GM12878 (cell line): ENCODE data around the gene ACTRT3. TPM values are rescaled to one million over a fixed set of nuclear protein-coding genes. Genes with fewer than 3 reads are reported as not detected.

Source experiments
- ATF7 ChIP-seq: fragments of 450-650 bp; IDR thresholded peaks from 2 replicates; pipeline ENCODE4 v1.6.1; 2016; ENCODE audit warnings: low read depth, mild to moderate bottlenecking
- EP300 ChIP-seq, 2 experiments: fragments of 150-350 bp in 1 of 2; IDR thresholded peaks; 2 replicates each; pipeline ENCODE4 v1.6.1; 2011 to 2012; ENCODE audit warnings: low read depth in 2 of 2, low read length in 2 of 2, borderline replicate concordance in 1 of 2, improper control_type of control experiment in 1 of 2, inconsistent platforms in 1 of 2; ENCODE audit not compliant: control insufficient read depth in 1 of 2
- ETV6 ChIP-seq, 2 experiments: fragments of 450-650 bp in 1 of 2; IDR thresholded peaks in 1 of 2; conservative IDR thresholded peaks in 1 of 2; 2 replicates each; pipeline ENCODE4 v1.6.1; 2014; ENCODE audit warnings: antibody characterized with exemption in 1 of 2, borderline replicate concordance in 1 of 2, low read depth in 1 of 2, mild to moderate bottlenecking in 1 of 2, moderate library complexity in 1 of 2
- FOXM1 ChIP-seq: IDR thresholded peaks from 2 replicates; pipeline ENCODE4 v1.6.1; 2012; ENCODE audit warnings: low read depth, mild to moderate bottlenecking, inconsistent platforms, low read length, moderate library complexity
- GABPA ChIP-seq: IDR thresholded peaks from 2 replicates; pipeline ENCODE4 v1.6.1; 2014; ENCODE audit warnings: antibody characterized with exemption, low read depth, mild to moderate bottlenecking, inconsistent platforms
- IKZF1 ChIP-seq: fragments of 450-650 bp; conservative IDR thresholded peaks from 2 replicates; pipeline ENCODE4 v1.6.1; 2017; ENCODE audit warnings: antibody characterized with exemption, mild to moderate bottlenecking
- IKZF2 ChIP-seq, 2 experiments: fragments of 450-650 bp; IDR thresholded peaks; 2 replicates each; pipeline ENCODE4 v1.6.1; 2017; ENCODE audit warnings: mild to moderate bottlenecking in 2 of 2, moderate library complexity in 2 of 2
- MEF2A ChIP-seq: IDR thresholded peaks from 2 replicates; pipeline ENCODE4 v1.6.1; 2011; ENCODE audit warnings: low read depth, mild to moderate bottlenecking, low read length, moderate library complexity; ENCODE audit not compliant: insufficient read depth
- MTA2 ChIP-seq: fragments of 450-650 bp; IDR thresholded peaks from 2 replicates; pipeline ENCODE4 v1.6.1; 2016; ENCODE audit warnings: low read depth, mild to moderate bottlenecking, moderate library complexity
- NFIC ChIP-seq: IDR thresholded peaks from 2 replicates; pipeline ENCODE4 v1.6.1; 2012; ENCODE audit warnings: low read depth, mild to moderate bottlenecking, inconsistent platforms, low read length, moderate library complexity
- POLR2A ChIP-seq: IDR thresholded peaks from 2 replicates; pipeline ENCODE4 v1.6.1; 2011; ENCODE audit warnings: low read depth, mild to moderate bottlenecking, low read length
- RAD21 ChIP-seq: IDR thresholded peaks from 2 replicates; pipeline ENCODE4 v1.6.1; 2011; ENCODE audit warnings: mild to moderate bottlenecking, low read depth, low read length, moderate library complexity; ENCODE audit not compliant: insufficient read depth
- SIN3A ChIP-seq: IDR thresholded peaks from 2 replicates; pipeline ENCODE4 v1.6.1; 2012; ENCODE audit warnings: low read depth, low read length, improper control_type of control experiment
- SIX5 ChIP-seq: IDR thresholded peaks from 2 replicates; pipeline ENCODE4 v1.6.1; 2011; ENCODE audit warnings: mild to moderate bottlenecking, low read depth, low read length, moderate library complexity; ENCODE audit not compliant: severe bottlenecking
- TARDBP ChIP-seq: IDR thresholded peaks from 2 replicates; pipeline ENCODE4 v1.6.1; 2016; ENCODE audit warnings: borderline replicate concordance
- TCF3 ChIP-seq: IDR thresholded peaks from 2 replicates; pipeline ENCODE4 v1.6.1; 2012; ENCODE audit warnings: low read depth, mild to moderate bottlenecking, low read length, borderline replicate concordance; ENCODE audit not compliant: insufficient read depth
- YBX1 ChIP-seq: fragments of 450-650 bp; IDR thresholded peaks from 2 replicates; pipeline ENCODE4 v1.6.1; 2016; ENCODE audit warnings: antibody characterized with exemption
- ZBED1 ChIP-seq: IDR thresholded peaks from 2 replicates; pipeline ENCODE4 v1.6.1; 2016; ENCODE audit warnings: borderline replicate concordance
- ZSCAN29 ChIP-seq: fragments of 450-650 bp; IDR thresholded peaks from 2 replicates; pipeline ENCODE4 v1.6.1; 2017; ENCODE audit warnings: mild to moderate bottlenecking, moderate library complexity
- polyA plus RNA-seq, 11 experiments: library from polyadenylated mRNA; depleted of rRNA in 4 of 11; unstranded in 6 of 11; stranded (reverse) in 5 of 11; fragments of >200 nt; fragmentation: Nextera tagmentation in 4 of 11; fragmentation: Illumina TruSeq in 1 of 11; extraction: Ambion mirVana in 4 of 11; extraction: Trizol in 1 of 11; gene quantifications; 1 replicate in 1 of 11; 2 replicates in 10 of 11; pipeline versions ENCODE4 v1.2.1 to v1.2.3, GENCODE V29; 2011 to 2016; ENCODE audit warnings: inconsistent platforms in 2 of 11, missing spikeins in 2 of 11, low read depth in 1 of 11
- total RNA-seq, 4 experiments: library from RNA; depleted of rRNA in 3 of 4; stranded (reverse); fragments of >200 nt in 3 of 4; fragmentation: Illumina TruSeq in 1 of 4; extraction: Trizol in 1 of 4; gene quantifications; 2 replicates each; pipeline versions ENCODE4 v1.2.1 to v1.2.3, GENCODE V29; 2013 to 2021
- TF ChIP-seq, protein P1 (sequence below): IDR thresholded peaks from 2 replicates; pipeline ENCODE4 v1.6.1; 2012; ENCODE audit warnings: improper control_type of control experiment, low read depth, low read length; ENCODE audit not compliant: insufficient replicate concordance
- TF ChIP-seq, protein P2 (sequence below): IDR thresholded peaks from 2 replicates; pipeline ENCODE4 v1.6.1; 2011; ENCODE audit warnings: mild to moderate bottlenecking, low read depth, low read length, moderate library complexity; ENCODE audit not compliant: insufficient replicate concordance
- TF ChIP-seq, protein P3 (sequence below): fragments of 450-650 bp; IDR thresholded peaks from 2 replicates; pipeline ENCODE4 v1.6.1; 2016; ENCODE audit warnings: mild to moderate bottlenecking
- TF ChIP-seq, protein P4 (sequence below): IDR thresholded peaks from 2 replicates; pipeline ENCODE4 v1.6.1; 2012; ENCODE audit warnings: low read depth, low read length, improper control_type of control experiment

Gene ACTRT3
- total and polyA plus RNA-seq, 10 of the 15 experiments (the other 5 are each of a cell fraction or from before 2014, with no cell fraction given) = 0.02 to 0.58 (median 0.11) TPM; not detected in 1

DNA sequence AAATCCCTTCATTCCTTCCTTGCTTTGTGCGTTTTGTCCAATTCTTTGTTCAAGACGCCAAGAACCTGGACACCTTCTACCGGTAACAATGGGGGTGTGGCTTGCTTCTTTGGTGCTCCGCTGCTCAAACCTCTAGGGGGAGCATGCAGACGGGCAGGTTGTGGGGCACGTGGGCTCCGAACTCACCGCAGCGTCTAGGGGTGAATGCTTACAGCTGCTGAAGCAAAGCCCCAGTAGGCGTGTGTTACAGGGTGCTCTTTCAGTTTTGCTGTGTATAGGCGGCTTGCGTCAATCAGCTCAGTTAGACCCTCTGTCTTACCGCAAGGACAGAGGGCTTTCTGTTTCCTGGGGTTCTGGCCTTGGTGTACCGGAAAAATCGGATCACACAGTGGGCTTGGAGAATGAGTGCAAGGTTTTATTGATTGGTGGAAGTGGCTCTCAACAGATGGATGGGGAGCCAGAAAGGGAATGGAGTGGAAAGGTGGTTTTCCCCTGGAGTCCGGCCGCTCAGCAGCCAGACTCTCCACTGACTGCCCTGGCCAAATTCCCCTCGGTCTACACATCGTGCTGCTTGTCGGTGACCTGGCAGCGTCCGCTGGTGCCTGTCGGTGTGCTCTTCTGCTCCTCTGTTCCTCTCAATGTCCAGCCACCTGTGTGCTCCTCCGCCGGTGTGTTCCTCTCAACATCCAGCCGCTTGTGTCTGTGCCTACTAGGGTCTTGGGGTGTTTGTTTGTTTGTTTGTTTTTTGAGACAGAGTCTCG, 44.6 kb upstream of the ACTRT3 start (continued):
- TF ChIP-seq, protein P1, sequence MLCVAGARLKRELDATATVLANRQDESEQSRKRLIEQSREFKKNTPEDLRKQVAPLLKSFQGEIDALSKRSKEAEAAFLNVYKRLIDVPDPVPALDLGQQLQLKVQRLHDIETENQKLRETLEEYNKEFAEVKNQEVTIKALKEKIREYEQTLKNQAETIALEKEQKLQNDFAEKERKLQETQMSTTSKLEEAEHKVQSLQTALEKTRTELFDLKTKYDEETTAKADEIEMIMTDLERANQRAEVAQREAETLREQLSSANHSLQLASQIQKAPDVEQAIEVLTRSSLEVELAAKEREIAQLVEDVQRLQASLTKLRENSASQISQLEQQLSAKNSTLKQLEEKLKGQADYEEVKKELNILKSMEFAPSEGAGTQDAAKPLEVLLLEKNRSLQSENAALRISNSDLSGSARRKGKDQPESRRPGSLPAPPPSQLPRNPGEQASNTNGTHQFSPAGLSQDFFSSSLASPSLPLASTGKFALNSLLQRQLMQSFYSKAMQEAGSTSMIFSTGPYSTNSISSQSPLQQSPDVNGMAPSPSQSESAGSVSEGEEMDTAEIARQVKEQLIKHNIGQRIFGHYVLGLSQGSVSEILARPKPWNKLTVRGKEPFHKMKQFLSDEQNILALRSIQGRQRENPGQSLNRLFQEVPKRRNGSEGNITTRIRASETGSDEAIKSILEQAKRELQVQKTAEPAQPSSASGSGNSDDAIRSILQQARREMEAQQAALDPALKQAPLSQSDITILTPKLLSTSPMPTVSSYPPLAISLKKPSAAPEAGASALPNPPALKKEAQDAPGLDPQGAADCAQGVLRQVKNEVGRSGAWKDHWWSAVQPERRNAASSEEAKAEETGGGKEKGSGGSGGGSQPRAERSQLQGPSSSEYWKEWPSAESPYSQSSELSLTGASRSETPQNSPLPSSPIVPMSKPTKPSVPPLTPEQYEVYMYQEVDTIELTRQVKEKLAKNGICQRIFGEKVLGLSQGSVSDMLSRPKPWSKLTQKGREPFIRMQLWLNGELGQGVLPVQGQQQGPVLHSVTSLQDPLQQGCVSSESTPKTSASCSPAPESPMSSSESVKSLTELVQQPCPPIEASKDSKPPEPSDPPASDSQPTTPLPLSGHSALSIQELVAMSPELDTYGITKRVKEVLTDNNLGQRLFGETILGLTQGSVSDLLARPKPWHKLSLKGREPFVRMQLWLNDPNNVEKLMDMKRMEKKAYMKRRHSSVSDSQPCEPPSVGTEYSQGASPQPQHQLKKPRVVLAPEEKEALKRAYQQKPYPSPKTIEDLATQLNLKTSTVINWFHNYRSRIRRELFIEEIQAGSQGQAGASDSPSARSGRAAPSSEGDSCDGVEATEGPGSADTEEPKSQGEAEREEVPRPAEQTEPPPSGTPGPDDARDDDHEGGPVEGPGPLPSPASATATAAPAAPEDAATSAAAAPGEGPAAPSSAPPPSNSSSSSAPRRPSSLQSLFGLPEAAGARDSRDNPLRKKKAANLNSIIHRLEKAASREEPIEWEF = no peak
- TF ChIP-seq SIX5 = no peak
- TF ChIP-seq ZBED1 = peak; percentile 48; the same call in 1 of the 2 replicates
- TF ChIP-seq FOXM1 = peak; percentile 79
- TF ChIP-seq IKZF2 (IDR thresholded peaks at IDR 0.05) = peak; percentile 82 to 86; a peak in 3 of 4 replicates
- TF ChIP-seq POLR2A = peak; percentile 70
- TF ChIP-seq ATF7 = peak; percentile 80
- TF ChIP-seq MTA2 = peak; percentile 83
- peak in 1 of 2 experiments; percentile 58; a peak in 1 of 4 replicates for TF ChIP-seq ETV6 (conservative IDR thresholded peaks at IDR 0.05 in 1 of 2, IDR thresholded peaks at IDR 0.05 in 1 of 2; ENCODE audit: borderline replicate concordance in 1 of 2, low read depth in 1 of 2)
- 0 out of 2 replicates have a peak, but pooled peaks have one; percentile 16 for TF ChIP-seq MEF2A
- TF ChIP-seq NFIC = peak; percentile 56; the same call in 1 of the 2 replicates
- TF ChIP-seq TARDBP = peak; percentile 80; the same call in 1 of the 2 replicates
- peak; percentile 87 for TF ChIP-seq IKZF1
- TF ChIP-seq EP300 (IDR thresholded peaks at IDR 0.05; ENCODE audit: borderline replicate concordance in 1 of 2, control insufficient read depth in 1 of 2, low read depth in 2 of 2, low read length in 2 of 2) = peak; percentile 62 to 84; a peak in 3 of 4 replicates
- no peak for TF ChIP-seq SIN3A
- TF ChIP-seq RAD21 = peak; percentile 63
- TF ChIP-seq, protein P2, sequence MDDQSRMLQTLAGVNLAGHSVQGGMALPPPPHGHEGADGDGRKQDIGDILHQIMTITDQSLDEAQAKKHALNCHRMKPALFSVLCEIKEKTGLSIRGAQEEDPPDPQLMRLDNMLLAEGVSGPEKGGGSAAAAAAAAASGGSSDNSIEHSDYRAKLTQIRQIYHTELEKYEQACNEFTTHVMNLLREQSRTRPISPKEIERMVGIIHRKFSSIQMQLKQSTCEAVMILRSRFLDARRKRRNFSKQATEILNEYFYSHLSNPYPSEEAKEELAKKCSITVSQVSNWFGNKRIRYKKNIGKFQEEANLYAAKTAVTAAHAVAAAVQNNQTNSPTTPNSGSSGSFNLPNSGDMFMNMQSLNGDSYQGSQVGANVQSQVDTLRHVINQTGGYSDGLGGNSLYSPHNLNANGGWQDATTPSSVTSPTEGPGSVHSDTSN = peak; percentile 87
- no peak for TF ChIP-seq GABPA
- TF ChIP-seq TCF3 = peak; percentile 97
- TF ChIP-seq ZSCAN29 = no peak
- TF ChIP-seq, protein P3, sequence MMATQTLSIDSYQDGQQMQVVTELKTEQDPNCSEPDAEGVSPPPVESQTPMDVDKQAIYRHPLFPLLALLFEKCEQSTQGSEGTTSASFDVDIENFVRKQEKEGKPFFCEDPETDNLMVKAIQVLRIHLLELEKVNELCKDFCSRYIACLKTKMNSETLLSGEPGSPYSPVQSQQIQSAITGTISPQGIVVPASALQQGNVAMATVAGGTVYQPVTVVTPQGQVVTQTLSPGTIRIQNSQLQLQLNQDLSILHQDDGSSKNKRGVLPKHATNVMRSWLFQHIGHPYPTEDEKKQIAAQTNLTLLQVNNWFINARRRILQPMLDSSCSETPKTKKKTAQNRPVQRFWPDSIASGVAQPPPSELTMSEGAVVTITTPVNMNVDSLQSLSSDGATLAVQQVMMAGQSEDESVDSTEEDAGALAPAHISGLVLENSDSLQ = peak; percentile 96
- no peak for TF ChIP-seq YBX1
- TF ChIP-seq, protein P4, sequence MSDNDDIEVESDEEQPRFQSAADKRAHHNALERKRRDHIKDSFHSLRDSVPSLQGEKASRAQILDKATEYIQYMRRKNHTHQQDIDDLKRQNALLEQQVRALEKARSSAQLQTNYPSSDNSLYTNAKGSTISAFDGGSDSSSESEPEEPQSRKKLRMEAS = peak; percentile 82
